NB4 (cell line): Measurements from ENCODE around the gene EXOC4.
A peak's percentile ranks its signal among the peaks of the same experiment; 100 is the strongest.

Experiments
- MYC ChIP-seq: IDR thresholded peaks from 2 replicates; pipeline ENCODE4 v1.6.1; 2011; ENCODE audit warnings: low read depth, low read length
- TF ChIP-seq, protein P1 (sequence below): IDR thresholded peaks from one replicate; pipeline ENCODE4 v1.5.1; 2012; ENCODE audit warnings: low read depth, low read length
- TF ChIP-seq, protein P2 (sequence below): IDR thresholded peaks from 2 replicates; pipeline ENCODE4 v1.6.1; 2011; ENCODE audit warnings: low read depth, low read length

DNA sequence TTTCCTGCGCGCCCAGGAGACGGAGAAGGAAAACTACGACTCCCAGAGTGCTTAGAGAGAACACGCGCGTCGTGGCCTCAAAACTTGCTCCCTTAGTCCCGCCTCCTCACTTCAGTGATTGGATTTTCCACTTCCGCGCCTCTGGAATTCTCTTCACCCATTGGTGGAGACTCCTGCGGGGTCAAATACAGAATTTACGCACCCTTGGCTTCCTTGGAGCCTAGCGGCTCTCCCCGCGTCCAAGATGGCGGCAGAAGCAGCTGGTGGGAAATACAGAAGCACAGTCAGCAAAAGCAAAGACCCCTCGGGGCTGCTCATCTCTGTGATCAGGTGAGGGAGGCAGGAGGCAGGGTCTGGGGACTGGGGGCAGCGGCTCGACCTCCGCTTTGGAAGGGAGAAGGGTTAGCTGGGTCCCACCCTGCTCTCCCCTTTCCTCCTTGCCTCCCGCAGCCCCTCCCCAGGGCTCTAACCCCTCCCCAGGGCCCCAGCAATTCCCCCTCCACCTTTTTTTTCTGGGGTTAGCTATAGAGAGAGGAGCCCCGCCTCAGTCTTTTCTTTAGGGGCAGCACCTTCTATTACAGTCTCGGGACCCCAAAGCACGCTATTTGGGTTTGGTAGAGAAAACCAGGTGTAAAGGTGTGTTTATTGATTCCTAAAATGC lies at the start of gene EXOC4:
- TF ChIP-seq MYC: peak; percentile 76
- TF ChIP-seq, protein P1, sequence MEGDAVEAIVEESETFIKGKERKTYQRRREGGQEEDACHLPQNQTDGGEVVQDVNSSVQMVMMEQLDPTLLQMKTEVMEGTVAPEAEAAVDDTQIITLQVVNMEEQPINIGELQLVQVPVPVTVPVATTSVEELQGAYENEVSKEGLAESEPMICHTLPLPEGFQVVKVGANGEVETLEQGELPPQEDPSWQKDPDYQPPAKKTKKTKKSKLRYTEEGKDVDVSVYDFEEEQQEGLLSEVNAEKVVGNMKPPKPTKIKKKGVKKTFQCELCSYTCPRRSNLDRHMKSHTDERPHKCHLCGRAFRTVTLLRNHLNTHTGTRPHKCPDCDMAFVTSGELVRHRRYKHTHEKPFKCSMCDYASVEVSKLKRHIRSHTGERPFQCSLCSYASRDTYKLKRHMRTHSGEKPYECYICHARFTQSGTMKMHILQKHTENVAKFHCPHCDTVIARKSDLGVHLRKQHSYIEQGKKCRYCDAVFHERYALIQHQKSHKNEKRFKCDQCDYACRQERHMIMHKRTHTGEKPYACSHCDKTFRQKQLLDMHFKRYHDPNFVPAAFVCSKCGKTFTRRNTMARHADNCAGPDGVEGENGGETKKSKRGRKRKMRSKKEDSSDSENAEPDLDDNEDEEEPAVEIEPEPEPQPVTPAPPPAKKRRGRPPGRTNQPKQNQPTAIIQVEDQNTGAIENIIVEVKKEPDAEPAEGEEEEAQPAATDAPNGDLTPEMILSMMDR: no peak
- TF ChIP-seq, protein P2, sequence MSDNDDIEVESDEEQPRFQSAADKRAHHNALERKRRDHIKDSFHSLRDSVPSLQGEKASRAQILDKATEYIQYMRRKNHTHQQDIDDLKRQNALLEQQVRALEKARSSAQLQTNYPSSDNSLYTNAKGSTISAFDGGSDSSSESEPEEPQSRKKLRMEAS: peak; percentile 80
